Stimulated activated CD4-positive, alpha-beta T cell treated with anti-CD3 and anti-CD28 coated beads, Interleukin-1b, Interleukin-23, amount 100 ng/mL, for 24 hours (primary cell): ENCODE data around the gene TAB3.

Source experiments
- DNase-seq, 4 experiments: peaks; one replicate each; pipeline ENCODE4 v3.0.0-alpha.2; 2020; ENCODE audit warnings: low read depth in 4 of 4, low spot score in 1 of 4

Gene TAB3

DNA sequence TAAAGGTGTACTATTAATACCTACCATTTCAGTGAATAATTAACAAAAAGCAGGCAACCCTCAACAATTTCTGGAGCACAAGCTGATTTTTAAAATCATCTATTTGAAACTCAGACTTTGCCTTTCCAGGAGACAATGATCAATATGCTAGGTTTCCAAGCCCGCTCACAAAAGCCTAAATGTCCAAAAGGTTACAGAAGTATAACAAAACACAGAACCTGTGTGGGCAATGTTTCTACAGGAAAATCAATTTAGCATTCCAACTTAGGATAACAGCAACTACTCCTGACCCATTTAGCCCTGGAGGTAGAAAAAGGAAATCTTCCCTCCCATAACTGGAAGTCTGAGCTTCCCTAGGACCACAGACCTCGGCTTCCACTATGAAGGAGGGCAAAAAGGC, 3.9 kb downstream of the TAB3 start:
- DNase-seq: no peak

GRCh38 chrX:30883138-30883537, 5.9 kb downstream of the TAB3 start:
- no peak for DNase-seq

GRCh38 chrX:30881797-30882196, 7.3 kb downstream of the TAB3 start:
- DNase-seq: no peak

DNA sequence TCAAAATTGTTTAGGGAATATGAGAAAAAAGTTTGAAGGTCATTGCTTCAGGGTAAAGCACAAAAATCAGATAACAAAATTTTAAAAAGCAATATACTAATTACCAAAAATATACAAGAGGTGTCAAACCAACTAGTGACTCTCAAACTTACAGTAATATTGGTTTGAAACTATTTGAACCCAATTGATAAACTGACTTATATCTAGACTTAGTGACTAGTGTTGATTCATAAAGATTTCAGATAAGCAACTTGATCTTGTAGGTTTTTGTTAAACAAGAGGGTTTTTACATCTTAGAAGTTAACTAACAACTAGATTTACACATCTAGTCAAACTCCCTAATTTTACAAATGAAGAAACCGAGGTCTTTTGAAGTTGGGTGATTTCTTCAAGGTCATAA, 7.7 kb downstream of the TAB3 start:
- no peak for DNase-seq

DNA sequence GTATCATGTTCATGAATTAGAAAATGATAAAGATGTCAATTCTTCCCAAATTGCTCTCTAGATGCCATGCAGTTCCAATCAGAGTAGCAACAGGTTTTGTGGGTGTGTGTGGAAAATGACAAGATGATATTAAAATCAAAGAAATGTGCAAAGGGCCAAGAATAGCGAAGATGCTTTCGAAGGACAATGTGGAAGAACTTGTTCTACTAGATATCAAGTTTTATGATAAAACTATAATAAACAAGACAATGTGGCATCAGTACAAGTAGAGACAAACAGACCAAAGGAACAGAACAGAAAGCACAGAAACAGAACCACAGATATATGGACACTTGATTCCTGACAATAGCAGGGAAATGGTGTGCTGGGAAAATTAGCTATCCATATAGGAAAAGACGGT, 9.0 kb downstream of the TAB3 start:
- DNase-seq: no peak

GRCh38 chrX:30876367-30876766, 12.7 kb downstream of the TAB3 start:
- no peak for DNase-seq

DNA sequence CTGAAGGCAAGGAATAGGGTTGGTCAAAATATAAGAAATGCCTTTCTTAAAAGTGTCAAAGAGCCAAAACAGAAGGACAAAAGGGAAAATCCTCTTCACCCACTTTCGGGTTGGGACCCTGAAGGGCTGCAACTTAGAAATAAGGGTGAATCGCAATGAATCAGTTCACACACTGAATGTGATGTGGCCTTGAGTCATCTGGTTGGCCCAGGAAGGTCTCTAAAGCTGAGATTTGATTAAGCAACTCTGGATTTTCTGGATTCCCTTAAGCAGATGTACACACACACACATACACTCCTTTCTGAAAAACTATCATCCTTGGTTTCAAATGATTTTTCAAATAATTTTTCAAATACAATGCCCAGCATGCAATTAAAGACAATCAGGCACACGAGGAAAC, 13.1 kb downstream of the TAB3 start:
- DNase-seq: peak in 1 of 4 experiments; percentile 9

DNA sequence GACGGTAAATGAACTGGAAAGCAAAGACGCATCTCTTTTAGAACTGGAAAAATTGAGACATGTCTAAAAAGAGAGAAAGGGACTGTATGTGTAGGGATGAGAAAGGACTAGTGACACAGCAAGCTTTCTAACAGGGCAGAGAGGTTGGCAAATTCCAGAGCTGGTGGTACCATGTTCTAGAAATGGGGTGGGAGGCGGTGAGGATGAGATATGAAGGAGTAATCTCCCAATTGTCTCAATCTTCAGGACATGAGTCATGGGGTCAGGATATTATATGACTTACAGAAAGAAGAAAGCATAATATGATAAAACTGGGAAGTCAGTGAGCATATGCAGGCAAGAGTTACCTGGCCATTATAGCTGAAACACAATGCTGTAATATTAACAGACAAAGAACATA, 14.2 kb downstream of the TAB3 start:
- DNase-seq: no peak

GRCh38 chrX:30870572-30870971, 18.5 kb downstream of the TAB3 start:
- DNase-seq: no peak

DNA sequence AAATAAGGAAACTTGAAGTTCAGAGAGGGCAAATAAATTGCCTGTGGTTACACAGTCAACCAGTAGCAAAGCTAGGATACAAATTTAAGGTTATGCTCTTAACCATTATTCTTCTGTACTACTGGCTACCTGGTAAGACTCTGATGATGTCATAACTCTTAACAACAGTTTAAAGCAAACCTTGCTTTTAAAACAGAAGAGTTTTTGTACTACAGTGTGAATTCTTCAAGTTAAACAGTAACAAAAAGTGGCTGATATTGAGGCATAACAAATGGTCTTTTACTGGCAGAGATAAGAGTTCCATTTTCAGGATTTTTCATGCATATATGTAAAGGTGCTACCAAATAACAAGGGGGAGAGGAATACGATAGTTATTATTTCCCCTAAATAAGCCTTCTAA, 23.4 kb downstream of the TAB3 start:
- DNase-seq: no peak

- DNase-seq: no peak
Measured at GRCh38 chrX:30865015-30865414, 24.0 kb downstream of the TAB3 start.

DNA sequence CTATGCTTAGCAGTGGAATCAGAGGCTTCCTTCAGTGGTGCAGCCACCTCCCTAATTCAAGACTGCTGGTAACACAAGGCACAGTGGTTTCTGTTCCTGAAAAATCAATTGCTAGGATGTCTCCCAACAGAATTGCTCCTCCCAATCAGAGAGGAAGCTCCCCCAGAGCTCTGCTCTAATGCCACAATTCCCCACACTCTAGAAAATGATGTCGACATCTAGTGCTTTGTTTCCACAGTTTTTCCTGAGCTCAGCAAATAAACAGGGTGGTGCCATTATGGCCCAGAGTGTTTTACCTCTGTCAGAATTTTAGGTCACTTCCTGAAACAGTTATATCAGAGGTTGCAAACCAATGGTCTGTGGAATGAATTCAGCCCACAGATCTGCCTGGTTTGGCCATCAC, 24.7 kb downstream of the TAB3 start:
- DNase-seq: no peak

DNA sequence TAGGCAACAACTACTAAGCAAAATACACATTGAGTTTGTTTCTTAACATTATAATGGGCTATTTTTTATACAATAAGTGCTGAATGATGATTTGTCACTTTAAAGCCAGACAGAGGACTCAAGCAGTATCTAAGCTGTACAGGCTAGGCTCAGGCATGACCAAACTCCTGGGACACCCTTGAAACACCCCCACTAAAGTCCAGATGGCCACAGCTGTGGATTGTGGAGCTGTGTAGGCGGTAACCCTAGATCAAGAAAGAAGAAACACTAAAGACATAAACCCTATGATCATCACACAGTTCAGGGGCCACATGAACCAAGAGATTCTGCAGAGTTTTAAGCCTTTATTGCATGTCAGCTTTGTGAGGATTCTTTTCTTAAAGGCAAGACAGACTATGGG, 25.1 kb downstream of the TAB3 start:
- no peak for DNase-seq

- DNase-seq: no peak
Measured at GRCh38 chrX:30858098-30858497, 31.0 kb downstream of the TAB3 start.

- no peak for DNase-seq
Measured at GRCh38 chrX:30851449-30851848, 37.6 kb downstream of the TAB3 start.

DNA sequence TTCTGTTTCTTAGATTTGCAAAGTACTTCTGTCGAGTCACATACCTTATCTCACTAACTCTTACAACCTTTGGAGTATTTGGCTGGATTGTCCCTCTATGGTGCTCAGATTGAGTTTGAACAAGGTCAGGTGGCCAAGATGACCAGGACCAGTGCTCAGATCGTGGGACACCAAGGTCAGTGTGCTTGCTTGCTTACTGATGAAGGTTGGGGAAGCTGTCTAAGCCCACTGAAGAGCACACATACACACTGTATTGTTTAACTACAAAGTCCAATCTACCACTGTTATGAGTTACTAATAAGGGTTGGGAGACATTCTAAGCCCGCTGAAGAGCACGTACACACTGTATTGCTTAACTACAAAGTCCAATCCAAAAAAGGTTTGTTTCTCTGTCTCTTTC, 53.7 kb downstream of the TAB3 start:
- DNase-seq: no peak

- no peak for DNase-seq
Measured at GRCh38 chrX:30833896-30834295, 55.2 kb downstream of the TAB3 start.

- peak in 3 of 4 experiments; percentile 1 to 16 (median 11) for DNase-seq
Measured at GRCh38 chrX:30831082-30831481, 58.0 kb downstream of the TAB3 start.

- no peak for DNase-seq
Measured at GRCh38 chrX:30830326-30830943, 58.6 kb downstream of the TAB3 start.

DNA sequence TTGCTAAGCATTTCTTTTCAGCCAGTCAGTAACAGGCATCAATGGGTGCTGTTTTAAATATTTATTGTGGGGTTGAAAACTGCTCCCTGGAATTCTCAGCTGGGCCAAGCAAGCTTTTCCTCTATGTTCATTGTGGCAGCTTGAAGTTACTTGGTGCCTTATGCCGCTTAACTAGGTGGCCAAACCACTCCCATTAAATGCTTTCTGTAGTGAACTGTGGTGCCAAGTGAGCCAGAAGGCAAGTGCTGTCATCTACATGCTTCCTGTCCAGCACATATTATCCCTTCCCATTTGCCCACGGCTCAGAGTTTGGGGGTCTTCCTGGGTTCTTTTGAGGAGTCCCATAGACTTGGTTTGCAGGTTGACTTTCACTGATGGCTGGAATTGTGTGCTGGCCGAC, 64.8 kb downstream of the TAB3 start:
- no peak for DNase-seq

GRCh38 chrX:30822764-30823163, 66.3 kb downstream of the TAB3 start:
- DNase-seq: no peak

- no peak for DNase-seq
Measured at GRCh38 chrX:30822068-30822681, 66.9 kb downstream of the TAB3 start.

DNA sequence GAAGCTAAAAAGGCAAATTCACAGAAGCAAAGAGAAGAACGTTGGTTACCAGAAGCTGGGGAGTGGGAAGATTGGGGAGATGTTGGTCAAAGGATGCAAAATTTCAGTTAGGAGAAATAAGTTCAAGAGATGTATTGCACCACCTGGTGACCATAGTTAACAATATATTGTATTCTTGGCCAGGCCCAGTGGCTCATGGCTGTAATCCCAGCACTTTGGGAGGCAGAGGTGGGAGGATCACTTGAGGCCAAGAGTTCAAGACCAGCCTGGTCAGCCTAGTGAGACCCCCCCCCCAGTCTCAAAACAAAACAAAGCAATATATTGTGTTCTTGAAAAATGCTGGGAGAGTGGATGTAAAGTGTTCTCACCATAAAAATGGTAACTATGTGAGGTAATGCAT, 67.9 kb downstream of the TAB3 start:
- no peak for DNase-seq
